GM06990 (cell line): ENCODE data around the gene STUM.

Experiments used
- DNase-seq: peaks from one replicate; pipeline ENCODE4 v3.0.0-alpha.2; 2011; ENCODE audit not compliant: insufficient read length; ENCODE audit errors: extremely low read depth
- H3K27me3 ChIP-seq: replicated peaks from 2 replicates; pipeline ENCODE4 v1.6.0; 2011; ENCODE audit warnings: low read length; ENCODE audit not compliant: control insufficient read depth, insufficient read depth
- H3K36me3 ChIP-seq: 2 replicates; pipeline ENCODE4 v1.5.1; 2011; ENCODE audit warnings: low read length; ENCODE audit not compliant: control insufficient read depth, insufficient read depth
- H3K4me3 ChIP-seq: replicated peaks from 2 replicates; pipeline ENCODE4 v1.5.1; 2011; ENCODE audit warnings: low read depth, mild to moderate bottlenecking, control low read depth, low read length
- TF ChIP-seq, protein P1 (sequence below): IDR thresholded peaks from 2 replicates; pipeline ENCODE4 v1.5.1; 2011; ENCODE audit warnings: low read length, control low read depth, mild to moderate bottlenecking, inconsistent platforms; ENCODE audit not compliant: insufficient read depth, poor library complexity, severe bottlenecking

STUM gene

DNA sequence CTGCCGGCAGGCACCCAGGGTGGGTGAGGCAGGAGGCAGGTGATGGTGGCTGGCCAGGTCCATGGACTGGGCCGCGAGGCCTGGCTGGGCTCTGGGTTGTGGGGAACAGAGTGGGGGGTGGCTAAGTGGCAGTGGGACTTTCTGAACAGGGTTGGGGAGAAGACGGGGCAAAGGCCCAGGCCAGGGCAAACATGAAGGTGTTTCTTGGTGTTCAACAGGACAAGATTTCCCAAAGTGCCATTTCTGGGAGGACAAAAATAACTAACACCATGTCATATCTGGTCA is 26.8 kb downstream of the STUM start:
- no peak overlapping the region for H3K4me3 ChIP-seq
- DNase-seq = no peak
- H3K36me3 ChIP-seq = no peaks in the 10 kb centered on the region; the same call in 1 of the 2 replicates
- H3K27me3 ChIP-seq = no peaks in the 10 kb centered on the region; the same call in none of the 2 replicates
- TF ChIP-seq, protein P1, sequence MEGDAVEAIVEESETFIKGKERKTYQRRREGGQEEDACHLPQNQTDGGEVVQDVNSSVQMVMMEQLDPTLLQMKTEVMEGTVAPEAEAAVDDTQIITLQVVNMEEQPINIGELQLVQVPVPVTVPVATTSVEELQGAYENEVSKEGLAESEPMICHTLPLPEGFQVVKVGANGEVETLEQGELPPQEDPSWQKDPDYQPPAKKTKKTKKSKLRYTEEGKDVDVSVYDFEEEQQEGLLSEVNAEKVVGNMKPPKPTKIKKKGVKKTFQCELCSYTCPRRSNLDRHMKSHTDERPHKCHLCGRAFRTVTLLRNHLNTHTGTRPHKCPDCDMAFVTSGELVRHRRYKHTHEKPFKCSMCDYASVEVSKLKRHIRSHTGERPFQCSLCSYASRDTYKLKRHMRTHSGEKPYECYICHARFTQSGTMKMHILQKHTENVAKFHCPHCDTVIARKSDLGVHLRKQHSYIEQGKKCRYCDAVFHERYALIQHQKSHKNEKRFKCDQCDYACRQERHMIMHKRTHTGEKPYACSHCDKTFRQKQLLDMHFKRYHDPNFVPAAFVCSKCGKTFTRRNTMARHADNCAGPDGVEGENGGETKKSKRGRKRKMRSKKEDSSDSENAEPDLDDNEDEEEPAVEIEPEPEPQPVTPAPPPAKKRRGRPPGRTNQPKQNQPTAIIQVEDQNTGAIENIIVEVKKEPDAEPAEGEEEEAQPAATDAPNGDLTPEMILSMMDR = no peak

DNA sequence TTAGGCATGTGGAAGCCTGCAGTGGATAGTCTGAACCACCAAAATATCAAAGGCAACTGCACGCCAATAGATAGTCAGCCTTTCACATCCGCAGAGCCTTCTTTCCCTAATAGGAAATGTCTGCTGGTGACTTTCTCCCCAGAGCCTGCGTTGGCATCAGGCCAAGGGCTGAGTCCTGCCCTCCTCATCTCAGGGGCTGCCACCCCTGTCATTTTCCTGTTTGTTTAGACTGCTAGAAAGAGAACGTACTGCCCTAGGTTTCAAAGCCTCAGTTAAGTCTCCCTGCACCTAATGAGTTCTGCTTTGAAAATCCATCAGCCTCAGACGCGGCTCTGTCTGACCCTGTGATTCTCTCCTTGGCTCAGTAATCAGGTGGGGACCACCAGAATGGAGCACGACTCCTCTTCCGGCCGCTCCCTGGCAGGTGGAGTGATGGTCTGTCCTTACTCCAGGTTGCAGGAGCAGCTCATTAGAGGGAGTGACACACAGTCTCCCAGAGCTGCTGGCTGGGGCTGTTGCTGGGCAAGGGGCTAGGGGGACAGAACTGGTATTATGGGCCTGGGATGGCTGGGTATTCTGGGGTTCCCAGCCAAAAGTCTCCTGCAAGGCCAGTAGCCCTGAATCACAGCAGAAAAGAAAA is 27.3 kb downstream of the STUM start:
- Histone ChIP-seq H3K4me3 (no peak overlapping the region), H3K36me3 (no peaks in the 10 kb centered on the region; the same call in 1 of the 2 replicates), H3K27me3 (no peaks in the 10 kb centered on the region; the same call in none of the 2 replicates)
- TF ChIP-seq, protein P1 = no peak
- DNase-seq = no peak

DNA sequence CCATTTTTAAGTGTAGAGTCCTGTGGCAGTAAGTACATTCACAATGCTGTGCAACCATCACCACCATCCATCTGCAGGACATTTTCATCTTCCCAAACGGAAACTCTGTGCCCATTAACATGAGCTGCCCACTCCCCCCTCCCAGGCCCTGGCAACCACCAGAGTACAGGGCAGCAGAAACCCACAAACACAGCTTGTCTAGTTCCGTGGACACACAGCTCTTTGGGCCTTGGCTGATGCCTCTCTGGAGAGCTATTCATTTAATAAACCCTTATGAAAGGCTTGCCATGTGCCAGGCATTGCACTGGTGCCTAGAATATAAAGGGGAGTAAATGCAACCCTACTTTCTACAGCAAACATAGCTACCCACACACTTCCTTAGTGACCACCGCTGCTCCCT is 28.0 kb downstream of the STUM start:
- DNase-seq = no peak
- Histone ChIP-seq H3K27me3 (no peaks in the 10 kb centered on the region; the same call in none of the 2 replicates), H3K4me3 (no peak overlapping the region), H3K36me3 (no peaks in the 10 kb centered on the region; the same call in 1 of the 2 replicates)
- TF ChIP-seq, protein P1 = no peak

DNA sequence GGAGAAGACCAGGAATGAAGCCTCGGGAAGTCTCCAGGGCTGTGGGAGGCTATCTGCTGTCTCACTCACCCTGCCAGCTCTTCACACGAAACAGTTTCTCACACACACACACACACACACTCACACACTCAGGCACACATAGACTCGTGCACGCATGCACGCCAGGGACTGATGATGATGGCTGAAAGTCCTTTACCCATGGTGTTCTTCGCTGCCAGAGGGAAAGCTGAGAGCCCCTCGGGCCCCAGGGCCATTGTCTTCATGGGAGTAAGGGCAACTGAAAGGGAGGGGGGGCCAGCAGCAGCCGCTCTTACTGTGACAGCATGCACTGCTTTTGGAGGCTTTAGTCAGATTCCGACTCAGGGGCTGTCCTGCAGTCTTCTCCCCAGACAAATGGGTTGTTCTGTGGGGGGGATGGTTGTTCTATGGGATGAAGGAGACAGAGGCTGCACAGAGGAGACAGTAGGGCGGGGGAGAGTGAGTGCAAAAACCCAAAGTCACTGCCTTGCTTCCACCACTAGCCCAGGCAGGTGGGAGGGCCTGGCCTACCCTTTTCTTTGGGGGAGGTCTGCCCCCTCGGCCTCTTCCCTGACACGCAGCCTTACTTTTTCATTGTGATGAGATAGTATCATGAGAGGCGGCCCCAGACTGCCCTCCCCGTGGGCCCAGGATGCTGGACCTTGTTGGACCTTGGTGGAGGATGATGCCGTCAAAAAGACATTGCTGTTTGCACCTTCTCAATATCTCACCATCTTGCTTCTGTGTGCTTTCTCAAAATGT is 29.0 kb downstream of the STUM start:
- no peak for DNase-seq
- Histone ChIP-seq H3K36me3 (no peaks in the 10 kb centered on the region; the same call in 1 of the 2 replicates), H3K4me3 (no peak overlapping the region), H3K27me3 (no peaks in the 10 kb centered on the region; the same call in none of the 2 replicates)
- TF ChIP-seq, protein P1 = no peak

DNA sequence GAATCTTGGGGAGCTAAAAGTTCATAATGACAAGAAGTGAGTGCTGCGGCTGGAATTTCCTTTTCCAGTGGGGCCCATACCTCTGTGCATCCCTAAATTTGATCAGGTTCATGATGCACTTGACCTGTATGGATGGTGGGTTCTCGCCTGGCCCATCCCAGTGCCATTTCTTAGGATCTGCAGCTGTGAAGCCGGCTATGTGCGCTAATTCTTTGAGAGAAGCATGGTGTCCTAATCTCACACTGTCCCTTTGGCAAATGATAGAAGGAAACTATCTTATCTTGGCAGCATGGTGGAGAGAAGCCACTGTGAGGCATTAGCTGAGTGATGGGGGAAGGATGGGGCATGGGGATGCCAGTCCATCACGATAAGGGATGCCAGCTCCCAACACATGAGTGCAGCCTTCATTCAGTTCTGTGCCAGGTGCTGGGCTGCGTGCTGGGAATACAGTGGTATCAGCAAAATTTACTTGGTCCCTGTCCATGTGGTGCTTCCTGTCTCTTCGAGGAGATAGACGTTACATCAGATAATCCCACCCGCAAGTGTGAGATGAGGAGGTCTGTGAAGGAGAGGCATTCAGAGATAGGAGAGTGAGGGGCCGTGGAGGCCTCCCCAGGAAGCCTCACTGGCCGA is 30.5 kb downstream of the STUM start:
- no peaks in the 10 kb centered on the region; the same call in none of the 2 replicates for H3K27me3 ChIP-seq
- no peaks in the 10 kb centered on the region; the same call in 1 of the 2 replicates for H3K36me3 ChIP-seq
- DNase-seq = no peak
- no peak overlapping the region for H3K4me3 ChIP-seq
- TF ChIP-seq, protein P1 = no peak
